ENCODE measurements around the gene ZNF543. TPM values are rescaled to one million over a fixed set of nuclear protein-coding genes. Genes with fewer than 3 reads are reported as not detected.

ZNF543 gene
- total and polyA plus RNA-seq, 2 of the 13 experiments (the other 11 are each of a cell fraction or from before 2014, with no cell fraction given), result 2.1 to 8.9 TPM

GRCh38 chr19:57320180-57321084 lies at the start of gene ZNF543 (continued):
- TF ChIP-seq ZNF850 (CRISPR knock-in tag; conservative IDR thresholded peaks at IDR 0.05) (no peak), CREM (IDR thresholded peaks at IDR 0.05) (peak; percentile 96), CREM (CRISPR knock-in tag; IDR thresholded peaks at IDR 0.05) (peak; percentile 65), ZNF441 (CRISPR knock-in tag; IDR thresholded peaks at IDR 0.05; ENCODE audit: borderline replicate concordance) (0 out of 2 replicates have a peak, but pooled peaks have one; percentile 67), ZNF451 (CRISPR knock-in tag; IDR thresholded peaks at IDR 0.05) (0 out of 2 replicates have a peak, but pooled peaks have one; percentile 30), AGO2 (optimal IDR thresholded peaks at IDR 0.05; ENCODE audit: low read depth, low read length) (peak; percentile 44), ZNF777 (CRISPR knock-in tag; IDR thresholded peaks at IDR 0.05) (peak; percentile 27; the same call in 1 of the 2 replicates), ZNF501 (CRISPR knock-in tag; IDR thresholded peaks at IDR 0.05) (peak; percentile 66), GATAD2A (CRISPR knock-in tag; IDR thresholded peaks at IDR 0.05) (0 out of 2 replicates have a peak, but pooled peaks have one; percentile 14), FOSL2 (CRISPR knock-in tag; IDR thresholded peaks at IDR 0.05) (peak; percentile 69), SMARCE1 (IDR thresholded peaks at IDR 0.05; ENCODE audit: borderline replicate concordance) (no peak), ZNF558 (CRISPR knock-in tag; IDR thresholded peaks at IDR 0.05; ENCODE audit: borderline replicate concordance) (peak; percentile 65; the same call in 1 of the 2 replicates), ISL2 (CRISPR knock-in tag; IDR thresholded peaks at IDR 0.05) (0 out of 2 replicates have a peak, but pooled peaks have one; percentile 7), HNF1B (CRISPR knock-in tag; IDR thresholded peaks at IDR 0.05) (peak; percentile 90), ATF3 (CRISPR knock-in tag; IDR thresholded peaks at IDR 0.05) (peak; percentile 77; the same call in 1 of the 2 replicates), KDM5A (IDR thresholded peaks at IDR 0.05; ENCODE audit: borderline replicate concordance, low read length) (0 out of 2 replicates have a peak, but pooled peaks have one; percentile 79), ZNF124 (CRISPR knock-in tag; IDR thresholded peaks at IDR 0.05) (0 out of 2 replicates have a peak, but pooled peaks have one; percentile 19), ZNF746 (CRISPR knock-in tag; IDR thresholded peaks at IDR 0.05) (no peak), ZFX (CRISPR knock-in tag; IDR thresholded peaks at IDR 0.05; ENCODE audit: low read depth) (peak; percentile 99), ZFY (CRISPR knock-in tag; IDR thresholded peaks at IDR 0.05) (peak; percentile 98), TEAD3 (CRISPR knock-in tag; optimal IDR thresholded peaks at IDR 0.05; ENCODE audit: borderline replicate concordance) (peak; percentile 38), KDM4B (CRISPR knock-in tag; IDR thresholded peaks at IDR 0.05) (0 out of 2 replicates have a peak, but pooled peaks have one; percentile 3), YY1 (IDR thresholded peaks at IDR 0.05; ENCODE audit: insufficient read depth, insufficient replicate concordance, low read depth, low read length) (peak; percentile 40), DMAP1 (CRISPR knock-in tag; IDR thresholded peaks at IDR 0.05) (peak; percentile 56; the same call in 1 of the 2 replicates), ZGPAT (CRISPR knock-in tag; IDR thresholded peaks at IDR 0.05) (peak; percentile 74), JUN (CRISPR knock-in tag; IDR thresholded peaks at IDR 0.05) (peak; percentile 71; the same call in 1 of the 2 replicates), SAP130 (CRISPR knock-in tag; IDR thresholded peaks at IDR 0.05; ENCODE audit: low read depth) (peak; percentile 92), PHF20 (CRISPR knock-in tag; IDR thresholded peaks at IDR 0.05) (peak; percentile 88)
